ENCODE data around the gene APOL6. TPM values are rescaled to one million over a fixed set of nuclear protein-coding genes. Genes with fewer than 3 reads are reported as not detected.

Gene APOL6
- total and polyA plus RNA-seq, 4 donors: 9.6 to 34.1 (median 22.4) TPM

GRCh38 chr22:35653824-35654223 lies 5.6 kb downstream of the APOL6 start:
- no peak for ATAC-seq (ENCODE audit: insufficient read depth, low FRiP score)
- no peak overlapping the region for H3K4me3 ChIP-seq
- H3K9me3 ChIP-seq (ENCODE audit: control insufficient read depth in 4 of 4, insufficient read depth in 3 of 4, low read length in 3 of 4): no peaks in the 10 kb centered on the region
- no peak overlapping the region for H3K27ac ChIP-seq (ENCODE audit: low read depth in 1 of 2, low read length in 1 of 2)
- WGBS, 2 donors: 76 to 81% methylated on average over 1 of the region's 1 CpG
- H3K4me1 ChIP-seq (ENCODE audit: control insufficient read depth in 5 of 5, insufficient read depth in 5 of 5, low read length in 5 of 5): peaks cover 0 to 18% (median 11%) of the 10 kb centered on the region in 5 donors
- H3K27me3 ChIP-seq (ENCODE audit: control insufficient read depth in 3 of 3, insufficient read depth in 3 of 3, low read length in 2 of 3): no peaks in the 10 kb centered on the region
- DNase-seq: peak in 2 of 3 donors; percentile 70 to 82
- no peak for TF ChIP-seq CTCF (IDR thresholded peaks at IDR 0.05; ENCODE audit: control extremely low read depth, extremely low read depth)
- no peak overlapping the region for H3K9ac ChIP-seq (ENCODE audit: insufficient read depth in 1 of 2, low read length in 2 of 2)
- peaks cover 11 to 18% (median 13%) of the 10 kb centered on the region in 4 donors for H3K36me3 ChIP-seq (ENCODE audit: control insufficient read depth in 4 of 4, insufficient read depth in 4 of 4, low read length in 4 of 4)

- Histone ChIP-seq H3K27ac (ENCODE audit: low read depth in 1 of 2, low read length in 1 of 2) (no peak overlapping the region), H3K9ac (ENCODE audit: insufficient read depth in 1 of 2, low read length in 2 of 2) (no peak overlapping the region), H3K36me3 (ENCODE audit: control insufficient read depth in 4 of 4, insufficient read depth in 4 of 4, low read length in 4 of 4) (peaks cover 18 to 31% (median 22%) of the 10 kb centered on the region in 4 donors), H3K4me3 (no peak overlapping the region), H3K27me3 (ENCODE audit: control insufficient read depth in 3 of 3, insufficient read depth in 3 of 3, low read length in 2 of 3) (no peaks in the 10 kb centered on the region), H3K4me1 (ENCODE audit: control insufficient read depth in 5 of 5, insufficient read depth in 5 of 5, low read length in 5 of 5) (peaks cover 0 to 14% (median 8%) of the 10 kb centered on the region in 5 donors), H3K9me3 (ENCODE audit: control insufficient read depth in 4 of 4, insufficient read depth in 3 of 4, low read length in 3 of 4) (no peaks in the 10 kb centered on the region)
- DNase-seq: peak in 1 of 3 donors; percentile 56
- ATAC-seq (ENCODE audit: insufficient read depth, low FRiP score): no peak
- WGBS, 2 donors: 69 to 76% methylated on average over 5 of the region's 5 CpGs
- TF ChIP-seq CTCF (IDR thresholded peaks at IDR 0.05; ENCODE audit: control extremely low read depth, extremely low read depth): no peak
These were observed 8.1 kb downstream of the APOL6 start for GRCh38 chr22:35656284-35656752.

GRCh38 chr22:35657571-35658312 lies 9.5 kb downstream of the APOL6 start:
- ATAC-seq (ENCODE audit: insufficient read depth, low FRiP score) (no peak), DNase-seq (no peak)
- 61 to 84% methylated on average over 5 of the region's 5 CpGs for WGBS, 2 donors
- Histone ChIP-seq H3K4me1 (ENCODE audit: control insufficient read depth in 5 of 5, insufficient read depth in 5 of 5, low read length in 5 of 5) (peaks cover 0 to 14% (median 8%) of the 10 kb centered on the region in 5 donors), H3K4me3 (no peak overlapping the region), H3K9ac (ENCODE audit: insufficient read depth in 1 of 2, low read length in 2 of 2) (no peak overlapping the region), H3K27ac (ENCODE audit: low read depth in 1 of 2, low read length in 1 of 2) (no peak overlapping the region), H3K36me3 (ENCODE audit: control insufficient read depth in 4 of 4, insufficient read depth in 4 of 4, low read length in 4 of 4) (peaks cover 19 to 31% (median 23%) of the 10 kb centered on the region in 4 donors), H3K27me3 (ENCODE audit: control insufficient read depth in 3 of 3, insufficient read depth in 3 of 3, low read length in 2 of 3) (no peaks in the 10 kb centered on the region), H3K9me3 (ENCODE audit: control insufficient read depth in 4 of 4, insufficient read depth in 3 of 4, low read length in 3 of 4) (no peaks in the 10 kb centered on the region)
- no peak for TF ChIP-seq CTCF (IDR thresholded peaks at IDR 0.05; ENCODE audit: control extremely low read depth, extremely low read depth)

Data from lung (tissue), 12 donors.